Keratinocyte (primary cell): Measurements from ENCODE around the gene DPF3. TPM values are rescaled to one million over a fixed set of nuclear protein-coding genes. Genes with fewer than 3 reads are reported as not detected.

Source experiments
- DNase-seq: peaks from one replicate; pipeline ENCODE4 v3.0.0-alpha.2; 2011; ENCODE audit warnings: low read depth, missing footprints, low spot score
- FAIRE-seq: peaks from 2 replicates; lab custom pipeline; 2011; peaks lifted over from hg19 to GRCh38; lab: Jason Lieb, UNC
- H2AFZ ChIP-seq: 2 replicates; pipeline ENCODE4 v1.6.0; 2012; ENCODE audit warnings: low read length, control low read depth, inconsistent platforms; ENCODE audit not compliant: control insufficient read depth
- H3K27ac ChIP-seq: 2 replicates; pipeline ENCODE4 v1.5.1; 2011; ENCODE audit warnings: low read length; ENCODE audit not compliant: control insufficient read depth, insufficient read depth
- H3K27me3 ChIP-seq: 3 replicates; pipeline ENCODE4 v1.6.0; 2011; ENCODE audit warnings: low read length; ENCODE audit not compliant: control insufficient read depth, insufficient read depth; ENCODE audit errors: extremely low read depth
- H3K36me3 ChIP-seq, 2 experiments: 2 replicates in 1 of 2; 3 replicates in 1 of 2; pipeline ENCODE4 v1.5.1; 2011; ENCODE audit warnings: low read length in 2 of 2, mild to moderate bottlenecking in 1 of 2; ENCODE audit not compliant: control insufficient read depth in 2 of 2, insufficient read depth in 2 of 2; ENCODE audit errors: extremely low read depth in 1 of 2
- H3K4me1 ChIP-seq: 3 replicates; pipeline ENCODE4 v1.5.1; 2011; ENCODE audit warnings: low read length; ENCODE audit not compliant: control insufficient read depth, insufficient read depth; ENCODE audit errors: extremely low read depth
- H3K4me2 ChIP-seq: 3 replicates; pipeline ENCODE4 v1.6.0; 2011; ENCODE audit warnings: low read depth, low read length; ENCODE audit not compliant: control insufficient read depth, insufficient read depth; ENCODE audit errors: extremely low read depth
- H3K4me3 ChIP-seq, 3 experiments: fragments of 200-600 bp in 1 of 3; sonication (generic) in 1 of 3; 2 replicates in 2 of 3; 3 replicates in 1 of 3; pipeline ENCODE4 v1.5.1; 2011 to 2016; ENCODE audit warnings: low read length in 3 of 3, mild to moderate bottlenecking in 3 of 3, control low read depth in 2 of 3, inconsistent platforms in 1 of 3, low read depth in 1 of 3, mixed read lengths in 1 of 3, mixed run types in 1 of 3, moderate library complexity in 1 of 3; ENCODE audit not compliant: control insufficient read depth in 2 of 3, insufficient read depth in 2 of 3; ENCODE audit errors: extremely low read depth in 1 of 3
- H3K79me2 ChIP-seq: 2 replicates; pipeline ENCODE4 v1.6.0; 2012; ENCODE audit warnings: low read length; ENCODE audit not compliant: control insufficient read depth, insufficient read depth
- H3K9ac ChIP-seq: 3 replicates; pipeline ENCODE4 v1.6.0; 2011; ENCODE audit warnings: low read length; ENCODE audit not compliant: control insufficient read depth, insufficient read depth; ENCODE audit errors: extremely low read depth
- H3K9me1 ChIP-seq: 3 replicates; pipeline ENCODE4 v1.6.0; 2011; ENCODE audit warnings: low read length; ENCODE audit not compliant: control insufficient read depth, insufficient read depth; ENCODE audit errors: extremely low read depth
- H3K9me3 ChIP-seq: 2 replicates; pipeline ENCODE4 v1.5.1; 2012; ENCODE audit warnings: low read depth, low read length; ENCODE audit not compliant: control insufficient read depth
- H4K20me1 ChIP-seq: 3 replicates; pipeline ENCODE4 v1.6.0; 2011; ENCODE audit warnings: low read length; ENCODE audit not compliant: control insufficient read depth, insufficient read depth; ENCODE audit errors: extremely low read depth
- CTCF ChIP-seq, 3 experiments: IDR thresholded peaks in 1 of 3; conservative IDR thresholded peaks in 1 of 3; optimal IDR thresholded peaks in 1 of 3; 2 replicates in 2 of 3; 3 replicates in 1 of 3; pipeline versions ENCODE3 to v1.5.1; 2011; ENCODE audit warnings: low read length in 3 of 3, mild to moderate bottlenecking in 3 of 3, moderate library complexity in 2 of 3, control low read depth in 1 of 3, inconsistent platforms in 1 of 3; ENCODE audit not compliant: insufficient read depth in 2 of 3; ENCODE audit errors: extremely low read depth in 1 of 3
- EZH2 ChIP-seq: IDR thresholded peaks from one replicate; pipeline ENCODE4 v1.6.1; 2012; ENCODE audit warnings: inconsistent platforms, mild to moderate bottlenecking, low read length, moderate library complexity
- dilution Hi-C: fragments of 300-500 bp; cut with MboI; formaldehyde crosslinking; loops from one replicate; pipeline ENCODE4 v1.7.0; 2020; ENCODE audit warnings: low sequenced_read_pairs; ENCODE audit not compliant: extremely low pct_ligation_motif_present
- polyA plus RNA-seq, 5 experiments: library from polyadenylated mRNA; depleted of rRNA in 3 of 5; stranded (reverse) in 3 of 5; stranded (forward) in 1 of 5; unstranded in 1 of 5; fragments of >200 nt; gene quantifications; 1 replicate in 1 of 5; 2 replicates in 3 of 5; 3 replicates in 1 of 5; pipeline versions ENCODE4 v1.2.1 to v1.2.3, GENCODE V29; 2011 to 2012; ENCODE audit warnings: missing spikeins in 2 of 5, low read depth in 1 of 5, low replicate concordance in 1 of 5

The DPF3 gene
- polyA plus RNA-seq, 1 donor (not counting 4 experiments of a cell fraction or from before 2014, with no cell fraction given), result 1.1 TPM

DNA sequence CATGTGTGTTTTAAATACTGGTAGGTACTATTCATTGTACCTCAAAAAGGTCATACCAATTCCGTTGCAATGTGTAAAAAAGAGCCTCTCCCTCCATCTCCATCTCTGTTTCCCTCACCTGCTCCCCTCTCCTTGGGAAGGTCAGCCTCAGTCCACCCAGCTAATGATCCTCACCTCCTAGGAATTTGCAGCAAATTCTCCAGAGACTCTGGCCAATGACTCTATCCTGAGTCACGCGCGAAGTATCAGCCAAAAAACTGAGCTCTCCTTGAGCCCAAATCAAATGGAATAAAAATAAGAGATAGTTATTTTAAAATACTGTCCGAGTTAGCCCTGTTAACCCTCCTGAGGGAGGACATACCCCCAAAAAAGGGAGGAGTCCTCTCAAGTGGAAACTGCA, 148.4 kb downstream of the DPF3 start:
- Histone ChIP-seq H3K9me1 (no peaks in the 10 kb centered on the region), H3K4me2 (peak overlapping the region; percentile 60)

DNA sequence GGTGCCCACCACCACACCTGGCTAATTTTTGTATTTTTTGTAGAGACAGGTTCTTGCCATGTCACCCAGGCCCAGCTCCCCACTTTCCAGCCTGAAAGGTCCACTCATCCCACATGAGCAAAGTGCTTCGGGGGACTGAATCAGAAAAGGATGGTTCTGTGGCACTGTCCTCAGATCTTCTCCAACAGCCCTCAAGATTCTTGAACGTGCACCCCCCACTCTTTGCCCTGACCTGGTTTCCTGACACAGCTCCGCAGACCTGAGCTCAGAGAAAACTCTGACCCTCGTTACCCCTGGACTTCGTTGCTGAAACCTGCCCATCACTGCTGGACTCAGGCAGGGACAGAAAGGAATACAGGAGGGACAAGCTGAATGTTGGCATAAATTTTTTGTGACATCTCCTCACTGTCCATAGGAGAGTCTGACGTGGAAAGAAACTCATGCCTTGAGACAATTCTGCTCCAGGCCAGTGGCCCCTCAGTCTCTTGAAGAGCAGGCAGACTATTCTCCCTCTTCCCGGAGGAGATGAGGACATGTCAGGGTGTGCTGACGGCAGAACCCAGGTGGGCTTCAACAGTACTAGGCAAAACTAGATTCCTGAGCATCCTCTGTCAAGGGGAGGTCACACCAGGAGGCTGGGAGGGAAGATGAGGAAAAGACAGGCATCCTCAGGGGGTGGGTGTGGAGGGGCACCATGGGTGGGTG, 149.3 kb downstream of the DPF3 start:
- Histone ChIP-seq H3K27ac (no peak overlapping the region), H3K4me2 (no peak overlapping the region), H3K4me1 (peaks cover 14% of the 10 kb centered on the region), H2AFZ (no peak overlapping the region), H3K36me3 (no peaks in the 10 kb centered on the region), H4K20me1 (no peaks in the 10 kb centered on the region), H3K9me1 (no peaks in the 10 kb centered on the region), H3K9ac (no peak overlapping the region), H3K79me2 (no peaks in the 10 kb centered on the region), H3K4me3 (no peak overlapping the region), H3K9me3 (no peaks in the 10 kb centered on the region), H3K27me3 (no peaks in the 10 kb centered on the region)
- no peak for FAIRE-seq
- dilution Hi-C loops, result no loop called here
- TF ChIP-seq CTCF (optimal IDR thresholded peaks at IDR 0.05 in 1 of 3, IDR thresholded peaks at IDR 0.05 in 1 of 3, conservative IDR thresholded peaks at IDR 0.05 in 1 of 3; ENCODE audit: extremely low read depth in 1 of 3, insufficient read depth in 2 of 3, low read length in 3 of 3) (no peak), EZH2 (no peak)
- DNase-seq, result no peak

More for the DNA sequence above, 148.4 kb downstream of the DPF3 start:
- TF ChIP-seq EZH2, result no peak
- TF ChIP-seq CTCF (optimal IDR thresholded peaks at IDR 0.05 in 1 of 3, IDR thresholded peaks at IDR 0.05 in 1 of 3, conservative IDR thresholded peaks at IDR 0.05 in 1 of 3; ENCODE audit: extremely low read depth in 1 of 3, insufficient read depth in 2 of 3, low read length in 3 of 3), result no peak
- Histone ChIP-seq H4K20me1 (no peaks in the 10 kb centered on the region), H2AFZ (no peak overlapping the region), H3K4me3 (peak overlapping the region in 1 of 3 experiments; percentile 37), H3K27ac (no peak overlapping the region), H3K4me1 (peaks cover 14% of the 10 kb centered on the region), H3K9me3 (no peaks in the 10 kb centered on the region), H3K36me3 (no peaks in the 10 kb centered on the region), H3K27me3 (no peaks in the 10 kb centered on the region), H3K9ac (no peak overlapping the region), H3K79me2 (no peaks in the 10 kb centered on the region)
- dilution Hi-C loops, result no loop called here
- no peak for DNase-seq
- FAIRE-seq, result no peak
